Smooth muscle cell (in vitro differentiated cells): ENCODE results near the gene UBXN11. TPM values are rescaled to one million over a fixed set of nuclear protein-coding genes. Genes with fewer than 3 reads are reported as not detected.

Experiments used
- DNase-seq: peaks from one replicate; lab custom pipeline; 2025; ENCODE audit not compliant: unreplicated experiment; lab: John Stamatoyannopoulos, UW
- H2AFZ ChIP-seq: fragments of 200-600 bp; sonication (generic); 2 replicates; pipeline ENCODE4 v1.6.0; 2016; ENCODE audit warnings: antibody characterized with exemption, low read depth, mild to moderate bottlenecking
- H3F3A ChIP-seq: fragments of 200-600 bp; sonication (generic); 2 replicates; pipeline ENCODE4 v1.6.0; 2017; ENCODE audit warnings: antibody characterized with exemption, low read depth
- H3K27ac ChIP-seq: fragments of 200-600 bp; sonication (generic); 2 replicates; pipeline ENCODE4 v1.5.1; 2016; ENCODE audit warnings: low read depth, mild to moderate bottlenecking
- H3K27me3 ChIP-seq: fragments of 200-600 bp; sonication (generic); 2 replicates; pipeline ENCODE4 v1.6.1; 2016; ENCODE audit warnings: low read depth, mild to moderate bottlenecking
- H3K36me3 ChIP-seq: fragments of 200-600 bp; sonication (generic); 2 replicates; pipeline ENCODE4 v1.5.1; 2016; ENCODE audit warnings: low read depth
- H3K4me1 ChIP-seq: fragments of 200-600 bp; sonication (generic); 2 replicates; pipeline ENCODE4 v1.5.1; 2016; ENCODE audit warnings: low read depth
- H3K4me2 ChIP-seq: fragments of 200-600 bp; sonication (generic); 2 replicates; pipeline ENCODE4 v1.6.0; 2016; ENCODE audit warnings: mild to moderate bottlenecking
- H3K4me3 ChIP-seq: fragments of 200-600 bp; sonication (generic); 2 replicates; pipeline ENCODE4 v1.5.1; 2016; ENCODE audit warnings: mild to moderate bottlenecking
- H3K79me2 ChIP-seq: fragments of 200-600 bp; sonication (generic); 2 replicates; pipeline ENCODE4 v1.6.0; 2016; ENCODE audit warnings: low read depth, mild to moderate bottlenecking
- H3K9ac ChIP-seq: fragments of 200-600 bp; sonication (generic); 2 replicates; pipeline ENCODE4 v1.6.0; 2016; ENCODE audit warnings: low read depth
- H3K9me3 ChIP-seq: fragments of 200-600 bp; sonication (generic); replicated peaks from 2 replicates; pipeline ENCODE4 v1.5.1; 2016; ENCODE audit warnings: low read depth
- H4K20me1 ChIP-seq: fragments of 200-600 bp; sonication (generic); 2 replicates; pipeline ENCODE4 v1.6.0; 2016; ENCODE audit warnings: low read depth
- WGBS: methylation state at CpG from one replicate; pipeline ENCODE4 v1.1.7; 2016; ENCODE audit warnings: low lambda C conversion rate; 5-methylcytosine and 5-hydroxymethylcytosine counted together
- polyA plus RNA-seq: library from polyadenylated mRNA; unstranded; fragments of >200 nt; fragmentation: Nextera tagmentation; extraction: Ambion mirVana; gene quantifications from 2 replicates; pipeline ENCODE4 v1.2.1, GENCODE V29; 2016
- total RNA-seq: library from RNA; depleted of rRNA; stranded (reverse); fragments of >200 nt; gene quantifications from 2 replicates; pipeline ENCODE4 v1.2.3, GENCODE V29; 2014
- TF ChIP-seq, protein P1 (sequence below): fragments of 200-600 bp; sonication (generic); IDR thresholded peaks from 2 replicates; pipeline ENCODE4 v1.5.1; 2017; ENCODE audit warnings: borderline replicate concordance, mild to moderate bottlenecking, antibody characterized with exemption; ENCODE audit not compliant: insufficient read depth, poor library complexity, severe bottlenecking

Gene UBXN11
- total and polyA plus RNA-seq, 2 experiments from 2014 or later = 3.3 to 17.7 TPM

- peak overlapping the region; percentile 17 for H3K4me3 ChIP-seq
- no peaks in the 10 kb centered on the region for H3K36me3 ChIP-seq
- TF ChIP-seq, protein P1, sequence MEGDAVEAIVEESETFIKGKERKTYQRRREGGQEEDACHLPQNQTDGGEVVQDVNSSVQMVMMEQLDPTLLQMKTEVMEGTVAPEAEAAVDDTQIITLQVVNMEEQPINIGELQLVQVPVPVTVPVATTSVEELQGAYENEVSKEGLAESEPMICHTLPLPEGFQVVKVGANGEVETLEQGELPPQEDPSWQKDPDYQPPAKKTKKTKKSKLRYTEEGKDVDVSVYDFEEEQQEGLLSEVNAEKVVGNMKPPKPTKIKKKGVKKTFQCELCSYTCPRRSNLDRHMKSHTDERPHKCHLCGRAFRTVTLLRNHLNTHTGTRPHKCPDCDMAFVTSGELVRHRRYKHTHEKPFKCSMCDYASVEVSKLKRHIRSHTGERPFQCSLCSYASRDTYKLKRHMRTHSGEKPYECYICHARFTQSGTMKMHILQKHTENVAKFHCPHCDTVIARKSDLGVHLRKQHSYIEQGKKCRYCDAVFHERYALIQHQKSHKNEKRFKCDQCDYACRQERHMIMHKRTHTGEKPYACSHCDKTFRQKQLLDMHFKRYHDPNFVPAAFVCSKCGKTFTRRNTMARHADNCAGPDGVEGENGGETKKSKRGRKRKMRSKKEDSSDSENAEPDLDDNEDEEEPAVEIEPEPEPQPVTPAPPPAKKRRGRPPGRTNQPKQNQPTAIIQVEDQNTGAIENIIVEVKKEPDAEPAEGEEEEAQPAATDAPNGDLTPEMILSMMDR = no peak
- WGBS = 62% methylated on average over 12 of the region's 12 CpGs
- H3K27ac ChIP-seq = peak overlapping the region; percentile 84
- peaks cover 3% of the 10 kb centered on the region for H3F3A ChIP-seq
- H3K79me2 ChIP-seq = no peaks in the 10 kb centered on the region
- peak overlapping the region; percentile 31 for H3K4me2 ChIP-seq
- no peak for DNase-seq
- H3K27me3 ChIP-seq = no peaks in the 10 kb centered on the region
- peaks cover 14% of the 10 kb centered on the region for H3K4me1 ChIP-seq
- no peaks in the 10 kb centered on the region for H4K20me1 ChIP-seq
- no peaks in the 10 kb centered on the region for H3K9me3 ChIP-seq
- no peak overlapping the region for H2AFZ ChIP-seq
- peak overlapping the region; percentile 77 for H3K9ac ChIP-seq
Observed at GRCh38 chr1:26351590-26352337, 45.3 kb upstream of the UBXN11 start.

- H3K9me3 ChIP-seq = no peaks in the 10 kb centered on the region
- peaks cover 14% of the 10 kb centered on the region for H3K4me1 ChIP-seq
- DNase-seq = no peak
- H3K36me3 ChIP-seq = no peaks in the 10 kb centered on the region
- peaks cover 3% of the 10 kb centered on the region for H3F3A ChIP-seq
- H3K4me3 ChIP-seq = no peak overlapping the region
- H3K9ac ChIP-seq = peak overlapping the region; percentile 56
- H3K79me2 ChIP-seq = no peaks in the 10 kb centered on the region
- no peak overlapping the region for H2AFZ ChIP-seq
- H4K20me1 ChIP-seq = no peaks in the 10 kb centered on the region
- H3K27me3 ChIP-seq = no peaks in the 10 kb centered on the region
- WGBS = 75% methylated on average over 9 of the region's 9 CpGs
- peak overlapping the region; percentile 84 for H3K27ac ChIP-seq
- H3K4me2 ChIP-seq = no peak overlapping the region
- TF ChIP-seq, protein P1 = no peak
Observed at GRCh38 chr1:26350701-26351589, 44.5 kb upstream of the UBXN11 start.

- no peaks in the 10 kb centered on the region for H4K20me1 ChIP-seq
- H3K9ac ChIP-seq = peak overlapping the region; percentile 56
- TF ChIP-seq, protein P1 = no peak
- H3K9me3 ChIP-seq = no peaks in the 10 kb centered on the region
- no peak for DNase-seq
- no peak overlapping the region for H3K4me2 ChIP-seq
- no peaks in the 10 kb centered on the region for H3K79me2 ChIP-seq
- 92% methylated on average over 2 of the region's 2 CpGs for WGBS
- no peak overlapping the region for H2AFZ ChIP-seq
- H3F3A ChIP-seq = peaks cover 3% of the 10 kb centered on the region
- H3K27ac ChIP-seq = peak overlapping the region; percentile 84
- H3K36me3 ChIP-seq = no peaks in the 10 kb centered on the region
- H3K4me1 ChIP-seq = peaks cover 14% of the 10 kb centered on the region
- no peak overlapping the region for H3K4me3 ChIP-seq
- no peaks in the 10 kb centered on the region for H3K27me3 ChIP-seq
Observed at GRCh38 chr1:26350343-26350700, 43.9 kb upstream of the UBXN11 start.
